ENCODE measurements around the gene CAPRIN1.
A peak's percentile ranks its signal among the peaks of the same experiment; 100 is the strongest.
"Not testable (repeated sequence)": the region's sequence is repeated elsewhere in the genome, so short reads cannot be mapped to it uniquely, and the experiment has no call there.

The CAPRIN1 gene

GRCh38 chr11:34084637-34085036 is 33.1 kb downstream of the CAPRIN1 start:
- no peak for FAIRE-seq
- DNase-seq (ENCODE audit: low spot score) = no peak

GRCh38 chr11:34086554-34087283 is 35.2 kb downstream of the CAPRIN1 start:
- no peak for FAIRE-seq

GRCh38 chr11:34091825-34092224 is 40.3 kb downstream of the CAPRIN1 start:
- FAIRE-seq (no peak), DNase-seq (ENCODE audit: low spot score) (no peak)

More at GRCh38 chr11:34086554-34087283, 35.2 kb downstream of the CAPRIN1 start:
- no peak for DNase-seq (ENCODE audit: low spot score)

GRCh38 chr11:34094900-34095299 is 43.4 kb downstream of the CAPRIN1 start:
- FAIRE-seq; DNase-seq (ENCODE audit: low spot score): not testable (repeated sequence)

GRCh38 chr11:34098813-34099212 is 47.3 kb downstream of the CAPRIN1 start:
- DNase-seq (ENCODE audit: low spot score) = no peak
- no peak for FAIRE-seq

GRCh38 chr11:34104680-34105078 is 53.1 kb downstream of the CAPRIN1 start:
- DNase-seq (ENCODE audit: low spot score) (no peak), FAIRE-seq (no peak)

- DNase-seq (ENCODE audit: low spot score) = peak; percentile 97
These were observed 53.8 kb downstream of the CAPRIN1 start, which contains the start of gene NAT10 for GRCh38 chr11:34105079-34105956. NAT10 (plus strand) TSS chr11:34105629; CDS start chr11:34108226, 2,597 bp downstream.

GRCh38 chr11:34105957-34106504 is 54.5 kb downstream of the CAPRIN1 start:
- FAIRE-seq (no peak), DNase-seq (ENCODE audit: low spot score) (peak; percentile 11)

More at GRCh38 chr11:34105079-34105956, 53.8 kb downstream of the CAPRIN1 start, which contains the start of gene NAT10:
- FAIRE-seq = peak; percentile 61

GRCh38 chr11:34111722-34112270 is 60.3 kb downstream of the CAPRIN1 start:
- DNase-seq (ENCODE audit: low spot score) (no peak), FAIRE-seq (no peak)

GRCh38 chr11:34114014-34114413 is 62.5 kb downstream of the CAPRIN1 start:
- DNase-seq (ENCODE audit: low spot score) = no peak
- FAIRE-seq = no peak

- DNase-seq (ENCODE audit: low spot score) (no peak), FAIRE-seq (no peak)
These were observed 62.9 kb downstream of the CAPRIN1 start for GRCh38 chr11:34114471-34114870.

GRCh38 chr11:34120651-34121050 is 69.1 kb downstream of the CAPRIN1 start:
- DNase-seq (ENCODE audit: low spot score) (no peak), FAIRE-seq (no peak)

GRCh38 chr11:34124885-34125668 is 73.5 kb downstream of the CAPRIN1 start:
- FAIRE-seq (no peak), DNase-seq (ENCODE audit: low spot score) (no peak)

GRCh38 chr11:34126959-34127848 is 75.7 kb downstream of the CAPRIN1 start:
- FAIRE-seq = no peak

GRCh38 chr11:34128824-34129223 is 77.3 kb downstream of the CAPRIN1 start:
- DNase-seq (ENCODE audit: low spot score) (no peak), FAIRE-seq (no peak)

More at GRCh38 chr11:34126959-34127848, 75.7 kb downstream of the CAPRIN1 start:
- no peak for DNase-seq (ENCODE audit: low spot score)

- FAIRE-seq = no peak
- no peak for DNase-seq (ENCODE audit: low spot score)
These were observed 80.9 kb downstream of the CAPRIN1 start for GRCh38 chr11:34132261-34132965.

GRCh38 chr11:34134765-34135164 is 83.2 kb downstream of the CAPRIN1 start:
- DNase-seq (ENCODE audit: low spot score) = no peak
- FAIRE-seq = no peak

- FAIRE-seq = no peak
- no peak for DNase-seq (ENCODE audit: low spot score)
These were observed 83.9 kb downstream of the CAPRIN1 start for GRCh38 chr11:34135439-34135838.

GRCh38 chr11:34136420-34136819 is 84.9 kb downstream of the CAPRIN1 start:
- no peak for FAIRE-seq
- DNase-seq (ENCODE audit: low spot score) = no peak
